H1 (cell line): Measurements from ENCODE around the gene KIF23. TPM values are rescaled to one million over a fixed set of nuclear protein-coding genes. Genes with fewer than 3 reads are reported as not detected.

Source experiments
- RAD21 ChIP-seq, 2 experiments: IDR thresholded peaks in 1 of 2; conservative IDR thresholded peaks in 1 of 2; 2 replicates each; pipeline ENCODE4 v1.6.1; 2011; ENCODE audit warnings: low read depth in 2 of 2, low read length in 2 of 2, improper control_type of control experiment in 1 of 2, inconsistent platforms in 1 of 2, mild to moderate bottlenecking in 1 of 2, moderate library complexity in 1 of 2
- RNF2 ChIP-seq: fragments of 200-900, 300-1000 bp; sonication (generic); IDR thresholded peaks from 2 replicates; pipeline ENCODE4 v1.7.1; 2016; ENCODE audit warnings: borderline replicate concordance, low read depth, mild to moderate bottlenecking, antibody characterized with exemption, low read length; ENCODE audit not compliant: poor library complexity, severe bottlenecking; ENCODE audit errors: missing control alignments
- SIRT6 ChIP-seq: IDR thresholded peaks from one replicate; pipeline ENCODE4 v1.7.1; 2012; ENCODE audit warnings: low read length, inconsistent platforms
- TCF12 ChIP-seq: IDR thresholded peaks from 2 replicates; pipeline ENCODE4 v1.6.1; 2011; ENCODE audit warnings: low read depth, mild to moderate bottlenecking, low read length
- USF2 ChIP-seq: IDR thresholded peaks from 2 replicates; pipeline ENCODE4 v1.6.1; 2011; ENCODE audit warnings: low read length, improper control_type of control experiment
- polyA plus RNA-seq, 7 experiments: library from polyadenylated mRNA; depleted of rRNA in 3 of 7; stranded (reverse) in 5 of 7; unstranded in 2 of 7; fragments of >200 nt in 5 of 7; fragments of 200-250 nt in 2 of 7; gene quantifications; 1 replicate in 5 of 7; 2 replicates in 1 of 7; 4 replicates in 1 of 7; pipeline versions ENCODE4 v1.2.1 to v1.2.3, GENCODE V29; 2011 to 2013; ENCODE audit warnings: missing spikeins in 2 of 7, mixed read lengths in 2 of 7
- total RNA-seq: library from RNA; stranded (reverse); fragmentation: NEBNext Ultra II Directional; extraction: Animal tissue kit (Norgen Biotek cat#: 25700); gene quantifications from 2 replicates; pipeline ENCODE4 v1.2.1, GENCODE V29; 2021

The KIF23 gene
- total and polyA plus RNA-seq, 2 of the 8 experiments (the other 6 are each of a cell fraction or from before 2014, with no cell fraction given), result 26.2 to 77.4 TPM

GRCh38 chr15:69398491-69398891 lies 15.7 kb upstream of the KIF23 start (continued):
- TF ChIP-seq RAD21 (IDR thresholded peaks at IDR 0.05 in 1 of 2, conservative IDR thresholded peaks at IDR 0.05 in 1 of 2; ENCODE audit: low read depth in 2 of 2, low read length in 2 of 2) (no peak), SIRT6 (no peak), TCF12 (no peak), RNF2 (no peak), USF2 (no peak)
